Activated CD8-positive, alpha-beta memory T cell treated with anti-CD3 and anti-CD28 coated beads, Interleukin-2, amount 50 U/mL, for 48 hours (primary cell): Measurements from ENCODE around the gene POU3F4.

Experiments
- DNase-seq: peaks from one replicate; pipeline ENCODE4 v3.0.0-alpha.2; 2020

POU3F4 gene

DNA sequence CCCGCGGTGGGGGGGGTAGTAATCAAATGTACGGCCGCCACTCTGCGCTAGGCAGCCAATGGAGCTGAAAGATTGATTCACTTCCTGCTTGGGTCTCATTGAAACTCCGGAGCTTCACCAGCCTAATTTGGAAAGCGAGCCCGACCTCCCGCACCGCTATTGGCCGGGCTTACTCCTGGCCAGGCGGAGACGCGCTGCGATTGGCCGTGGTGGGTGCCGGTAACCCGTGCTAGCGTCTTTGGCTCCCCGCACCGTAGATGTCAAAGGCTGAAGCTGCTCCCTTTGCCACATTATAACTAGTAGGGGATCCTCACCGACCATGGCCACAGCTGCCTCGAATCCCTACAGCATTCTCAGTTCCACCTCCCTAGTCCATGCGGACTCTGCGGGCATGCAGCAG is at the start of gene POU3F4:
POU3F4 (plus strand) TSS at position 285 of the 400 bp plus-strand sequence; CDS start at position 320, 35 bp downstream.
- DNase-seq = peak; percentile 34

GRCh38 chrX:83469551-83469950 is 38.5 kb upstream of the POU3F4 start:
- no peak for DNase-seq

DNA sequence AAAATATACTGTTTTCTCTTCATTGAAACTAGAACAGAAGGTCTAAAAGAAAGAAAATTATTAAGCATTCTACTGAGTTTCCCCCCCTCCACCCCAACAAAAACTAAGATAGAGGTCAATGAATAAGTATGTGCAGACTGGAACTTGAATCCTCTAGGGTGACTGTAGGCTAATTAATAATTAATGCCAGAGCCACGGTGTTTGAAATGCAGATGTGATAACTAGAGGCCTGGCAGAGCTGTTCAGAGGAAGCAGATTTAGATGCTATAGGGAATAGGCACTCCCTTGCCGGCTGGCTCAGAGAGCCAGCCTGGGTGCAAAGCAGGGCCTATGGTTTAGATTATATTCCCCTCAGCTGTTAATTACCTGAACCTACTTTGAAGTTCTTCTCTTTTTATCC is 12.2 kb upstream of the POU3F4 start:
- DNase-seq = no peak

DNA sequence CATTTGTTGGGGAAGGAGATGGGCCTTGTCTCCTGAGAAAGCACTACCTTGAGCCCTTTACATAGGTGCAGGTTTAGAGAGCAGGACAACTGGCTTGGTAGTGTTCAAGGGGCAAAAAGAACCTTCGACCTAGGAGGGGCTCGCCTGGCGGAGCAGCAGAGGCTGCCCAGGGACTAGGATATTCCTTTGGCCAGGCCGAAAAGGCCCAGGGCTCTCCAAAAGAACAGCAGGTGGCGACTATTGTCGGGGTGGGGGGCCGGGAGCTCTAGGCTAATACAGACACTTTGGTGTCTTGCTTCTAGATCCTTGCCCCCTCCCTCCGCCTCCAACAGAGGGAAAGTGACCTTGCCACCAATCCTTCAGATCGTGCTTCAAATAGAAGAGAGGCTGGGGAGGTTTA is 7.1 kb upstream of the POU3F4 start:
- DNase-seq = no peak

DNA sequence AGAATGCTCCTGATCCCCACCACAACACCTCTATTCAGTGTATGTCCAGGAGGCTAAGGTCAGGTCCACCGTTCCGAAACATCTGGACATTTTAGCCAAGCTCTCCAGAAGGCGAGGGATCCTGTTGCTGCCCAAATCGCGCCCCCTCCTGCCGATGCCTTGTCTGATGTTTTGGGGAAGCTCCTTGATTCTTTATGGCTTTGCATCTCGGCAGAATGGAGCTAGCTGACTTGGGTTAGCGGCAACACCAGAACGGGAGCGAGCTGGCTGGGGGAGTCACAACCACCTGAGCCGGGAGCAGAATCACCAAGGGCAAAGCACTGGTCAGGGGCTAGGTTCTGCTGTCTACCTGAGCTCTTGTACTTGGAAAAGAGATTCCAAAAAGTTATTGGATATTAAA is 6.6 kb upstream of the POU3F4 start:
- no peak for DNase-seq

DNA sequence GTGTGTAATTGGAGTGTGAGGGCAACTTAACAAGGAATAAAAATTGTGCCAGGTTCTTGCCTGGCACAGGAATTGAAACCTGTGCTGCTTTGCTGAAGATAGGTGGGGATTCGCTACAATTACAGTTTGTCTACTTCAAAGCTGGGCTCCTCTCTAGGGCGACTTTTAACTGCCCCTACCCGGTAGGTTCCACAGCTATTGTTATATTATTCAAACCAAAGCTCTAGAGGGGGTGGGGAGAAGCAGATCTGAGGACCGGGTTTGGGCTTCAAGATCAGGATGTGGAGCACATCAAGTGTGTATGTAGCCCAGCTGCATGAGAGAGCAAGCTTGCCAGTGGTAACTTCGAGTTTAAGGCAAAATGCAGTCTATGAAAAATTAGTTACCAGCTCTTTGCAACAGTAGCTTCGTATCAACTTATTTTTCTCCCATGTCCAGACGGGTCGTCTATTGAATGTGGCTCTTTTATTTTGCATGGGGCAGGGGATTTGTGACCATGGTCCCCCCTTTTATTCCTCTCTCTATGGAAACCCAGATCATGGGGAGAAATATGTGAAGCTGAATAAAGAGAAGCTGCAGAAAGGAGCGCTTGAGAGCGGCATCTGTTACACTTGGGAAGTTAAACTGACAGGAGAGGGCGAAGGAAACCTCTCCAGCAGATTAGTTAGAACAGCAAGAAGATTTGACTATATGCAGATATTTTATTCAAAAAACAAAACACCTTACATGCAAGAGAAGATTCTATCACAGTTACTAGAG is 3.2 kb upstream of the POU3F4 start:
- DNase-seq = no peak

DNA sequence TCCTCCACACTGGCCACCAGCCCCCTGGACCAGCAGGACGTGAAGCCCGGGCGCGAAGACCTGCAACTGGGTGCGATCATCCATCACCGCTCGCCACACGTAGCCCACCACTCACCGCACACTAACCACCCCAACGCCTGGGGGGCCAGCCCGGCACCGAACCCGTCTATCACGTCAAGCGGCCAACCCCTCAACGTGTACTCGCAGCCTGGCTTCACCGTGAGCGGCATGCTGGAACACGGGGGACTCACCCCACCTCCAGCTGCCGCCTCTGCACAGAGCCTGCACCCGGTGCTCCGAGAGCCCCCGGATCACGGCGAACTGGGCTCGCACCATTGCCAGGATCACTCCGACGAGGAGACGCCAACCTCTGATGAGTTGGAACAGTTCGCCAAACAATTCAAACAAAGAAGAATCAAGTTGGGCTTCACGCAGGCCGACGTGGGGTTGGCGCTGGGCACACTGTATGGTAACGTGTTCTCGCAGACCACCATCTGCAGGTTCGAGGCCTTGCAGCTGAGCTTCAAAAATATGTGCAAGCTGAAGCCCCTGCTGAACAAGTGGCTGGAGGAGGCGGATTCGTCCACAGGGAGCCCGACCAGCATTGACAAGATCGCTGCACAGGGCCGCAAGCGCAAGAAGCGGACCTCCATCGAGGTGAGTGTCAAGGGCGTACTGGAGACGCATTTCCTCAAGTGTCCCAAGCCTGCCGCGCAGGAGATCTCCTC is 600 bp downstream of the POU3F4 start:
- DNase-seq = no peak

GRCh38 chrX:83509254-83509801 is 1.2 kb downstream of the POU3F4 start:
- no peak for DNase-seq

- no peak for DNase-seq
Observed at GRCh38 chrX:83510510-83511062, 2.5 kb downstream of the POU3F4 start.

DNA sequence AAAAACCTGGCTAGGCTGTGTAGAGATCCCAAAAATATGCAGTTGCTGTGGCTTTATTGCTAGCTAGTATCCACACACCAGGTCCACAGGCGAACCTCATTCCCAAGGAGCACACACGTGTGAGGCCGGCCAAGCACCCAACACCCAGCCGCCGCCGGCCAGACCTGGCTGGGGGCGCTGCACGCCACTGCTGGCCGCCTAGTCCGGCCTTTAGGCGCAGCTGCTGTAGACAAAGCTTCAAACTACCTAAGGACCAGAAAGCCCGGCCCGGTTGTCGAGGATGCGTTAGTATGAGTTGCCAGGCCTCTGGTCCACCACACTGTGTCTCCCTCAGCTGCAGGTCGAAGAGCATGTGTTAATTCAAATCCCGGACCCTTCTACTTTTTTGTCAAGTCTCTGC is 3.1 kb downstream of the POU3F4 start:
- DNase-seq = no peak

DNA sequence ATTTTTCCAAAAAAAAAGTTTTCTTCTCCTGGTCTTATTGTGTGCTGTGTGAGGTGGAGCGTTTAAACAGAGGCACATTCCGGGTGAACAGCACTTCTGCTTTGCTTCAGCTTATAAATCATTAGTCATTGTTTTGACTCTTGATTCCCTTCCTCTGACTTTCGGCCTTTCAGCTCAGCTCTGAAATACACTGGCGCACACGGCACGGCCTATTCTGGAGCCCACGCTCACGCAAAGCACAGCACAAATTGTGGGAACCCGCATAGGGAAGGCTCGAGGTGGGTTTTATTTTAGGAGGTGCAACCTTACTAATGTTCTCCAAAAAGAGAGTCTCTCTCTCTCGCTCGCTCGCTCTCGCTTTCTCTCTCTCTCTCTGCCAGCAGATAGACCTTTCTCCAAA is 4.0 kb downstream of the POU3F4 start:
- no peak for DNase-seq

GRCh38 chrX:83516597-83516996 is 8.5 kb downstream of the POU3F4 start:
- no peak for DNase-seq

DNA sequence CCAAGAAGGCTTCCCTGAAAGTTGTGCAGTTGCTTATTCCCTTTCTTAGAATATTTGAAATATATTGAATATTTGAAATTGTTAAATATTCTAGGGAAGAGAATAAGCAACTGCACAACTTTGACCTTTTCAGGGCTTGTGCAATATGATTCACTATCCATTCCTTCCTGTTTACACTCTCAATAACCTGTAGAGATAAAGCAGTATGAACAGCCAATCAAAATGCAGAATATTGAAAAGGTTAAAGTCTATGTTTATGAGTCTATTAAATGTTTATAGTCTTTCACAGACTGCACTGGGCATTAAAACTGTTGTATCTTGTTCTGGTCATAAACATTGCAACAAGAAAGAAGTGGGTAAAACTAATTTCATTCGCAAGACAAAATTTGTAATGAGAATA is 13.8 kb downstream of the POU3F4 start:
- no peak for DNase-seq

DNA sequence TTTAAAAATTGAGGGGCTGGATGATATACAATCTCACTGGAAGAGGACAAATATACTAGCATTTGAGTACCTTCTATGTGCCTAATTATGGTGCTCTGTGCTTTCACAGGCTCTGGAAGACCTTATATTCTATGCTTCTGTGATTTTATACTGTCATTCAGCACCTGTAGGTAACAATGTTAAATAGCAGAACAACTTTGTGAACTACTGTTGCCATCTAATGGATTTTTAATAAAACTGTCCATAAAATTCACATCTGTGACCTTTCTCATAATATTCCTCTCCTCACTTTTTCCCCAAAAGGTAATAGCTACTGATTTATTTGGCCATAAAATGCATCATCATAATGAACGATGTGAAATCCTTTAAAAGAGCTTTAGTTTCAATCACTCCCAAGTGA is 21.9 kb downstream of the POU3F4 start:
- DNase-seq = no peak

GRCh38 chrX:83535417-83536196 is 27.5 kb downstream of the POU3F4 start:
- DNase-seq = no peak
